Fibroblast of skin of right quadriceps (primary cell): ENCODE results near the gene THAP10.

Source experiments
- DNase-seq: peaks from one replicate; pipeline ENCODE4 v3.0.0-alpha.2; 2013

Gene THAP10

GRCh38 chr15:70853318-70853972 is 38.8 kb downstream of the THAP10 start:
- no peak for DNase-seq

- DNase-seq: peak; percentile 73
Observed at GRCh38 chr15:70852501-70853317, 39.5 kb downstream of the THAP10 start.

- no peak for DNase-seq
Observed at GRCh38 chr15:70851889-70852288, 40.3 kb downstream of the THAP10 start.

GRCh38 chr15:70845602-70846360 is 46.5 kb downstream of the THAP10 start:
- no peak for DNase-seq

- no peak for DNase-seq
Observed at GRCh38 chr15:70837476-70837875, 54.8 kb downstream of the THAP10 start.

- no peak for DNase-seq
Observed at GRCh38 chr15:70835841-70836240, 56.4 kb downstream of the THAP10 start.

- DNase-seq: no peak
Observed at GRCh38 chr15:70835415-70835814, 56.8 kb downstream of the THAP10 start.

GRCh38 chr15:70834999-70835398 is 57.2 kb downstream of the THAP10 start:
- DNase-seq: peak; percentile 18

GRCh38 chr15:70833861-70834765 is 58.1 kb downstream of the THAP10 start:
- DNase-seq: peak; percentile 93

- DNase-seq: no peak
Observed at GRCh38 chr15:70833422-70833821, 58.8 kb downstream of the THAP10 start.

- DNase-seq: no peak
Observed at GRCh38 chr15:70832176-70832575, 60.1 kb downstream of the THAP10 start.
